OCI-LY1 (cell line): Measurements from ENCODE around the gene KCNT2.

Experiments
- H2AFZ ChIP-seq: fragments of 200-600 bp; sonication (generic), shearing (Covaris generic); 2 replicates; pipeline ENCODE4 v1.6.0; 2014; ENCODE audit warnings: antibody characterized with exemption, mild to moderate bottlenecking, low read length
- H3F3A ChIP-seq: fragments of 200-600 bp; sonication (generic), shearing (Covaris generic); 2 replicates; pipeline ENCODE4 v1.6.0; 2014; ENCODE audit warnings: mild to moderate bottlenecking, antibody characterized with exemption, low read length, moderate library complexity; ENCODE audit not compliant: insufficient read depth
- H3K27ac ChIP-seq: fragments of 200-600 bp; sonication (generic); 2 replicates; pipeline ENCODE4 v1.5.1; 2014; ENCODE audit warnings: low read length, mixed run types, mild to moderate bottlenecking, low read depth; ENCODE audit not compliant: poor library complexity, severe bottlenecking
- H3K27me3 ChIP-seq: fragments of 200-600 bp; sonication (generic); 2 replicates; pipeline ENCODE4 v1.6.0; 2014; ENCODE audit warnings: antibody characterized with exemption, mild to moderate bottlenecking, low read length, moderate library complexity; ENCODE audit not compliant: insufficient read depth
- H3K36me3 ChIP-seq: fragments of 200-600 bp; sonication (generic); 2 replicates; pipeline ENCODE4 v1.6.1; 2014; ENCODE audit warnings: mild to moderate bottlenecking, antibody characterized with exemption, low read length, moderate library complexity, mixed read lengths; ENCODE audit not compliant: insufficient read depth
- H3K4me1 ChIP-seq: fragments of 200-600 bp; sonication (generic); 2 replicates; pipeline ENCODE4 v1.5.1; 2014; ENCODE audit warnings: mild to moderate bottlenecking, low read length, moderate library complexity; ENCODE audit not compliant: insufficient read depth, severe bottlenecking
- H3K4me2 ChIP-seq: fragments of 200-600 bp; sonication (generic), shearing (Covaris generic); 2 replicates; pipeline ENCODE4 v1.6.1; 2014; ENCODE audit warnings: low read length
- H3K4me3 ChIP-seq: fragments of 200-600 bp; sonication (generic); 2 replicates; pipeline ENCODE4 v1.5.1; 2014; ENCODE audit warnings: low read length, low read depth, mild to moderate bottlenecking, mixed read lengths; ENCODE audit not compliant: poor library complexity, severe bottlenecking
- H3K79me2 ChIP-seq: fragments of 200-600 bp; shearing (Covaris generic); 2 replicates; pipeline ENCODE4 v1.6.1; 2016; ENCODE audit warnings: mixed run types, low read length, mixed read lengths; ENCODE audit not compliant: insufficient read depth
- H3K9ac ChIP-seq: fragments of 200-600 bp; sonication (generic), shearing (Covaris generic); 2 replicates; pipeline ENCODE4 v1.6.1; 2014; ENCODE audit warnings: mild to moderate bottlenecking, low read length, mixed read lengths
- H3K9me2 ChIP-seq: fragments of 200-600 bp; sonication (generic), shearing (Covaris generic); 2 replicates; pipeline ENCODE4 v1.6.1; 2014; ENCODE audit warnings: low read depth, mild to moderate bottlenecking, low read length, mixed read lengths
- H3K9me3 ChIP-seq: fragments of 200-600 bp; shearing (Covaris generic); 2 replicates; pipeline ENCODE4 v1.6.1; 2014; ENCODE audit warnings: low read length, mixed read lengths
- H4K20me1 ChIP-seq: fragments of 200-600 bp; sonication (generic), shearing (Covaris generic); 2 replicates; pipeline ENCODE4 v1.6.0; 2016; ENCODE audit warnings: mild to moderate bottlenecking, low read length; ENCODE audit not compliant: insufficient read depth
- CTCF ChIP-seq: fragments of 200-600 bp; sonication (generic), shearing (Covaris generic); IDR thresholded peaks from 2 replicates; pipeline ENCODE4 v1.5.1; 2017; ENCODE audit warnings: mild to moderate bottlenecking, antibody characterized with exemption, low read length, moderate library complexity, mixed read lengths
- EZH2 ChIP-seq: fragments of 200-600 bp; sonication (generic), shearing (Covaris generic); IDR thresholded peaks from 2 replicates; pipeline ENCODE4 v1.8.0; 2017; ENCODE audit warnings: borderline replicate concordance, mixed run types, mild to moderate bottlenecking, antibody characterized with exemption, low read length, moderate library complexity, mixed read lengths

Gene KCNT2

GRCh38 chr1:196183941-196184340 lies 424.3 kb downstream of the KCNT2 start:
- no peak overlapping the region for H2AFZ ChIP-seq
- H4K20me1 ChIP-seq = no peaks in the 10 kb centered on the region
- no peaks in the 10 kb centered on the region for H3K36me3 ChIP-seq
- H3K4me1 ChIP-seq = no peaks in the 10 kb centered on the region
- no peak overlapping the region for H3K9ac ChIP-seq
- H3K9me2 ChIP-seq = no peaks in the 10 kb centered on the region
- H3K27ac ChIP-seq = no peak overlapping the region
- no peaks in the 10 kb centered on the region for H3K9me3 ChIP-seq
- no peaks in the 10 kb centered on the region for H3F3A ChIP-seq
- H3K79me2 ChIP-seq = no peaks in the 10 kb centered on the region
- no peak overlapping the region for H3K4me3 ChIP-seq
- no peak overlapping the region for H3K4me2 ChIP-seq
- H3K27me3 ChIP-seq = no peaks in the 10 kb centered on the region
- TF ChIP-seq CTCF (no peak), EZH2 (no peak)

GRCh38 chr1:196181594-196181878 lies 426.7 kb downstream of the KCNT2 start:
- H3K27ac ChIP-seq = no peak overlapping the region
- H3K4me3 ChIP-seq = no peak overlapping the region
- no peak overlapping the region for H2AFZ ChIP-seq

GRCh38 chr1:196180847-196181593 lies 427.2 kb downstream of the KCNT2 start:
- Histone ChIP-seq H3K9ac (no peak overlapping the region), H3K9me3 (no peaks in the 10 kb centered on the region), H3F3A (no peaks in the 10 kb centered on the region), H3K27ac (no peak overlapping the region), H4K20me1 (no peaks in the 10 kb centered on the region), H3K36me3 (no peaks in the 10 kb centered on the region), H3K4me2 (no peak overlapping the region), H2AFZ (no peak overlapping the region), H3K27me3 (no peaks in the 10 kb centered on the region), H3K4me1 (no peaks in the 10 kb centered on the region), H3K9me2 (no peaks in the 10 kb centered on the region), H3K4me3 (no peak overlapping the region), H3K79me2 (no peaks in the 10 kb centered on the region)
- TF ChIP-seq CTCF (no peak), EZH2 (no peak)

More at GRCh38 chr1:196181594-196181878, 426.7 kb downstream of the KCNT2 start:
- H3K4me1 ChIP-seq = no peaks in the 10 kb centered on the region
- H3K4me2 ChIP-seq = no peak overlapping the region
- no peaks in the 10 kb centered on the region for H3K27me3 ChIP-seq
- no peaks in the 10 kb centered on the region for H3K9me2 ChIP-seq
- H3K79me2 ChIP-seq = no peaks in the 10 kb centered on the region
- H3F3A ChIP-seq = no peaks in the 10 kb centered on the region
- no peaks in the 10 kb centered on the region for H3K36me3 ChIP-seq
- no peak overlapping the region for H3K9ac ChIP-seq
- TF ChIP-seq CTCF = no peak
- no peak for TF ChIP-seq EZH2
- H3K9me3 ChIP-seq = no peaks in the 10 kb centered on the region
- no peaks in the 10 kb centered on the region for H4K20me1 ChIP-seq
